DMS 273 (cell line): Measurements from ENCODE around the gene SPAG5.

Experiments
- DNase-seq: peaks from one replicate; lab custom pipeline; 2025; ENCODE audit not compliant: unreplicated experiment; lab: John Stamatoyannopoulos, UW

SPAG5 gene

GRCh38 chr17:28598799-28599310 lies at the start of gene SPAG5:
Gene SPAG5, minus strand, starts transcription at chr17:28599025. Its CDS starts 79 bp downstream, at chr17:28598946.
- DNase-seq: peak; percentile 98

- DNase-seq: no peak
Measured at GRCh38 chr17:28646039-28646754, 47.4 kb upstream of the SPAG5 start.

- DNase-seq: no peak
Measured at GRCh38 chr17:28645576-28645939, 46.7 kb upstream of the SPAG5 start.

GRCh38 chr17:28644787-28645575 lies 46.2 kb upstream of the SPAG5 start, which contains the start of gene BLTP2:
Gene BLTP2, minus strand, starts transcription at chr17:28645158. Its CDS starts 102 bp downstream, at chr17:28645056.
- peak; percentile 98 for DNase-seq

- DNase-seq: peak; percentile 79
Measured at GRCh38 chr17:28643983-28644786, 45.4 kb upstream of the SPAG5 start.

GRCh38 chr17:28641579-28641978 lies 42.8 kb upstream of the SPAG5 start:
- no peak for DNase-seq

GRCh38 chr17:28635506-28635905 lies 36.7 kb upstream of the SPAG5 start:
- DNase-seq: no peak

- DNase-seq: no peak
Measured at GRCh38 chr17:28634206-28634865, 35.5 kb upstream of the SPAG5 start.

- DNase-seq: no peak
Measured at GRCh38 chr17:28626818-28627217, 28.0 kb upstream of the SPAG5 start.

- DNase-seq: no peak
Measured at GRCh38 chr17:28624148-28624547, 25.3 kb upstream of the SPAG5 start.

- DNase-seq: no peak
Measured at GRCh38 chr17:28623696-28624095, 24.9 kb upstream of the SPAG5 start.

GRCh38 chr17:28622186-28622585 lies 23.4 kb upstream of the SPAG5 start:
- DNase-seq: no peak

- no peak for DNase-seq
Measured at GRCh38 chr17:28620010-28620409, 21.2 kb upstream of the SPAG5 start.

GRCh38 chr17:28618464-28618863 lies 19.6 kb upstream of the SPAG5 start:
- no peak for DNase-seq

GRCh38 chr17:28616281-28616680 lies 17.5 kb upstream of the SPAG5 start:
- DNase-seq: no peak

GRCh38 chr17:28615260-28615940 lies 16.6 kb upstream of the SPAG5 start:
- no peak for DNase-seq

GRCh38 chr17:28613931-28614381 lies 15.1 kb upstream of the SPAG5 start, which contains the start of gene RSKR:
Gene RSKR, minus strand, starts transcription at chr17:28614185. Its CDS starts 24 bp downstream, at chr17:28614161.
- DNase-seq: no peak

GRCh38 chr17:28612936-28613872 lies 14.4 kb upstream of the SPAG5 start:
- peak; percentile 64 for DNase-seq

GRCh38 chr17:28612531-28612930 lies 13.7 kb upstream of the SPAG5 start:
- DNase-seq: no peak
